RKO (cell line): ENCODE data around the gene GPR84.
A peak's percentile ranks its signal among the peaks of the same experiment; 100 is the strongest.

ENCODE experiments used
- DNase-seq: peaks from one replicate; pipeline ENCODE4 v3.0.0-alpha.2; 2016; ENCODE audit warnings: low spot score

Gene GPR84

GRCh38 chr12:54373649-54374561 lies 9.6 kb upstream of the GPR84 start:
- DNase-seq: no peak

- DNase-seq: no peak
Measured at GRCh38 chr12:54372113-54372806, 8.0 kb upstream of the GPR84 start.

- no peak for DNase-seq
Measured at GRCh38 chr12:54371328-54372112, 7.2 kb upstream of the GPR84 start.

- DNase-seq: peak; percentile 88
Measured at GRCh38 chr12:54370171-54370730, 6.0 kb upstream of the GPR84 start.

- DNase-seq: peak; percentile 29
Measured at GRCh38 chr12:54369597-54370131, 5.4 kb upstream of the GPR84 start.

- DNase-seq: peak; percentile 94
Measured at GRCh38 chr12:54368709-54369596, 4.7 kb upstream of the GPR84 start.

GRCh38 chr12:54368025-54368708 lies 3.9 kb upstream of the GPR84 start:
- no peak for DNase-seq

- no peak for DNase-seq
Measured at GRCh38 chr12:54363618-54364017, 668 bp downstream of the GPR84 start.

- DNase-seq: no peak
Measured at GRCh38 chr12:54363047-54363446, 1.2 kb downstream of the GPR84 start.

GRCh38 chr12:54360717-54361456 lies 3.4 kb downstream of the GPR84 start:
- peak; percentile 63 for DNase-seq

- no peak for DNase-seq
Measured at GRCh38 chr12:54359762-54360351, 4.4 kb downstream of the GPR84 start.

- DNase-seq: peak; percentile 99
Measured at GRCh38 chr12:54358945-54359761, 5.1 kb downstream of the GPR84 start.

GRCh38 chr12:54358191-54358944 lies 5.9 kb downstream of the GPR84 start:
- no peak for DNase-seq

GRCh38 chr12:54357506-54358190 lies 6.6 kb downstream of the GPR84 start:
- no peak for DNase-seq

GRCh38 chr12:54356951-54357356 lies 7.3 kb downstream of the GPR84 start:
- no peak for DNase-seq

GRCh38 chr12:54356228-54356627 lies 8.1 kb downstream of the GPR84 start:
- no peak for DNase-seq
